GM21529 (cell line): Measurements from ENCODE around the gene ABHD6.
"Not testable (repeated sequence)": the region's sequence is repeated elsewhere in the genome, so short reads cannot be mapped to it uniquely, and the experiment has no call there.

Experiments used
- ATAC-seq: cut with Tn5 transposase; IDR thresholded peaks from one replicate; pipeline ENCODE4 v1.9.1; 2021; ENCODE audit not compliant: unreplicated experiment

The ABHD6 gene

DNA sequence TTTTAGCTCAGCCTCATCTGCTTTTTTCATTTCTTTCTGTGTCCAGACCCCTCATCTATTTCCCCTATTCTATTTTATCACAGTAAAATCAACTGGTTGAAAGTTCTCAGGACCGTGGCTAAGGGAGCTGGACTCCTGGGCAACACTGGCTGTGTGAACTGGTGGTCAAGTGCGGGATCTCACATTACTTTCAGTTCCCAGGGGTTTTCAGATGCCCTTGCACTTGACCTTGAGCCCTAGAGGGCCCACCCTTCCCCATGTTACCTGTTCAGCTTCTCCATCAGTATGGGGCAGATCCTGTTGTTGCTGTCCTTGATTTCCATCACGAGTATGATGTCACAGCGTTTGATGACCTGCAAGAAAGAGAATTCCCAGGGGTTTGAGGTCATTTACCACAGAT lies 29.6 kb upstream of the ABHD6 start:
- ATAC-seq: no peak

GRCh38 chr3:58209933-58210332 lies 27.7 kb upstream of the ABHD6 start:
- ATAC-seq: no peak

GRCh38 chr3:58210761-58211460 lies 26.7 kb upstream of the ABHD6 start, which contains the start of gene DNASE1L3:
DNASE1L3 (minus strand) TSS chr3:58210972; CDS start chr3:58210906, 66 bp downstream.
- ATAC-seq: no peak

GRCh38 chr3:58214484-58215316 lies 22.9 kb upstream of the ABHD6 start:
- ATAC-seq: peak; percentile 77

GRCh38 chr3:58215317-58216025 lies 22.1 kb upstream of the ABHD6 start:
- peak; percentile 4 for ATAC-seq

- ATAC-seq: no peak
Measured at GRCh38 chr3:58216496-58217195, 20.9 kb upstream of the ABHD6 start.

DNA sequence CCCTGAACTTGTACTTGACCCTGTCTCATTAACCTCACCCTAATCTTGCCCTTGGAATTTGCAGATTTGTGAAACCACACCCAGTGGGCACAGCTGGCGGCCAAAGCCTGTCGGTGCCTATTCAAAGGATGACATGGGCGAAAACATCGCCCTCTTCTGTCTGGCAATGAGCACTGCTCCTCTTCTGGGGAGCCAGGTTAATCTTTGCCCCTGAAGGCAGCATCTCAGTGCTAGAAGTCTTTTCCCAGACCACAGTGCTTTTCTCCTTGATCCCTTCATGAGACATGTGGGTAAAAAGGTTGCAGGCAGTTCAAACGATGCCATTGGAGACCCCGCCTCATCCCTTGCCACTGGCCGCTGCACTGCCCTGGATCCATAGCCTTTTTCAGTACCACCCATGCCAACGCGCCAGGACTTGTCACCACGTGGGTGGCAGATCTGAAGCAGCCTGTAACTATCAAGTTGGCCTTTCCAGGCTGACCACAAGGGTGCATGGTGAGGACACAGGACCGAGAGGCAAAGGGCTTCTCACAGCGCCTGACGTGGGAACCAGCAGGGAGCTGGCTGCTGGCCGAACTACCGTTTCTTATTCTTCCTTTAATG lies 20.3 kb upstream of the ABHD6 start:
- ATAC-seq: no peak

DNA sequence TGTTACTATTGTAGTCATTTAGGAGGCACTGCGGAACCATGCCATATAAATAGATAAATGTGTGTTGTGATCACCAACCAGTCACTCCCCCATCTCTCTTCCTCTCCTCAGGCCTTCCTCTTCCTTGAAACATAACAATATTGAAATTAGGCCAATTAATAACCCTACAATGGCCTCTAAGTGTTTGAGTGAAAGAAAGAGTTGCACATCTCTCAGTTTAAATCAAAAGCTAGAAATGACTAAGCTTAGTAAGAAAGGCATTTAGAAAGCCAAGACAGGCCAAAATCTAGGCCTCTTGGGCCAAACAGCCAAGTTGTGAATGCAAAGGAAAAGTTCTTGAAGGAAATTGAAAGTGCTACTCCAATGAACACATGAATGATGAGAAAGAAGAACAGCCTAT lies 18.7 kb upstream of the ABHD6 start:
- no peak for ATAC-seq

DNA sequence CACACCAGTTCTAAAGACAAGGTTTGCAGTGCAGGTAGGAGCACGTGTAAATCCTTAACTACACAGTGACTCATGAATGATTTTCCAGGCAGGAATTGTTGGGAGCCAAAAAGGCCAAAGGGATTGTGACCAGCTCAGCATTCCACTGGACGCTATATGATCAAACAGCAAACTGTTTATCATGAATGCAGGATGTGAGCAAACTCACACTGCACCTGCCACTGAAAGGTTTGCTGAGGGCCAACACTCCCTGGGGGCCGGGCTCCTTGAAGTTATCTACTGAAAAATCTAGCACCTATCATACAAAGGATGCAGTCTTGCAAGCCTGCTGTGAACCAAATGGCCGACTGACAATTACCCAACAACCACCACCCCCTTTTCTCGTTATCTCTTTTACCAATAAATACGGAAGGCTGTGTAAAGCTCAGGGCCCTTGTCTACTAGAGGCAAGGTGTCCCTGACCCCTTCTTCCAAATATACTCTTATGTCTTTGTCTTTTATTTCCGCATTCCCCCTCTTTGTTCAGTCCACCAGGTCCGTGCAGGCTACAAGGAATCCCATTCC lies 15.3 kb upstream of the ABHD6 start:
- ATAC-seq: no peak

DNA sequence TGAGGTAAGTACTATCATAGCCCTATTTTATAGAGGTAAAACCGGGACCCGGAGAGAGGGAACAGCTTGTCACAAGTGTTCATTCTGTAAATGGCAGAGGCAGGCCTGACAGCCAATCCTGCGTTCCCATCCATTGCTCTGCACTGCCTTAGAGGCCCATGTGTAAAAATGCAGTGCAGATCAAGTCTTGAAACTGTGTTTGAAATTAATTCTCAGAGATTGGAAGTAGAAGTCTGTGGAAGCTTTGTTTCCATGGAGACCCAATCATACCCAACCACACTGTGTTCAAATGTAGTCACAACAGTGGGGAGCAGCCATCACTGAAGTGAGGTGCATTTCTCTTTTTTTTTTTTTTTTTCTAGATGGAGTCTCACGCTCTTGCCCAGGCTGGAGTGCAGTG lies 13.7 kb upstream of the ABHD6 start:
- no peak for ATAC-seq

- ATAC-seq: not testable (repeated sequence)
Measured at GRCh38 chr3:58227933-58228332, 9.7 kb upstream of the ABHD6 start.

- no peak for ATAC-seq
Measured at GRCh38 chr3:58230876-58231552, 6.6 kb upstream of the ABHD6 start.

- ATAC-seq: no peak
Measured at GRCh38 chr3:58231666-58232065, 5.9 kb upstream of the ABHD6 start.

DNA sequence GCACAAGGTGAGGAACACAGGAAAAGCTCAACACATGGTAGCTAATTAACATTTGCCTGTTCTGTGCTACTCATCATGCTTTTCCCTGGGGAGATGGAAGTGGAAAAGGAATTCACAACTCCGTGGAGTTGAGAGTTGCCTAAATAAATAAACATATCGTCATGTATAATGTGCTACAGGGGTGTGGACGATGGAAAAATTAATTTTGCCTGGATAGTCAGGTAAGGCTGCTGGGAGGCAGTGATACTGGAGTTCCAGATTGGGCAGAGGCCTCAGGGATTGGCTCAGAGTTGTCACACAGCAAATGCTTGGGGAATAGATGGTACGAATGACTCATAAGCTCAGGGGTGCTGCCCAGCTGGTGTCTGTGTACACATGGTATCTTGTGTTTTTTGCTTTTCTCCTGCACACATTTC lies 3.1 kb upstream of the ABHD6 start:
- no peak for ATAC-seq

GRCh38 chr3:58235970-58236369 lies 1.6 kb upstream of the ABHD6 start:
- ATAC-seq: no peak

DNA sequence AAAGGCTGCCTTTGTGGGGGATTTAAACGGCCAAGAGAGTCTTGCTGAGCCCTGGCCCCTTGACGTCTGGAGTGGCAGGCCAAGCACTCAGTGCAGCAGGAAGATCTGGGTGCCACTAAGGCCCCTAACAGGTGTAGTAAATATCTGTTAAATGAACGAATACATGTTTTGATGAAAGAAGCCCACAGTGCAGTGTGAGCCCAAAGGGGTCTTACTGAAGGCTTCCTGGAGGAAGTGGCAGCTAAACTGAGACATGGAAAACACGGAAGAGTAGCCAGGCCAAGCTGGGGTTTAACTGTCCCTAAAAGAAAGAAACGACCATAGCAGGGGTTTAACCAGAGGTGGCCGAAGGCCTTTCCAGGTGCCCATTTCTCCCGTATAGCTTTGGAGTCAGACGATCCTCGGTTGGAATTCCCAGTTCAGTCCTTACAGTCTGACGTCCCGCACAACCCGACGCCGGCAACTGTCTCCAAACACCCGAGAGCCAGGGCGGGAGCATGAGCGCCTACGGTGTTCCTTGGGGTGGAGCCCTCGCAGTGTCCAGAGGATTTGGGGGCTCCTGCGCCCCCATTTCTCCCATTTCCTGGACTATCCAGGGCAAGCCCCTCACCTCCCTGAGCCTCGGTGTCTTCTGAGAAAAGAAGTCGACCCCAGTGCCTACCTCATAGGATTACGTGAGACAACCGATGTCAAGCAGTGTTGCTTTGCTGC lies 910 bp upstream of the ABHD6 start:
- no peak for ATAC-seq

DNA sequence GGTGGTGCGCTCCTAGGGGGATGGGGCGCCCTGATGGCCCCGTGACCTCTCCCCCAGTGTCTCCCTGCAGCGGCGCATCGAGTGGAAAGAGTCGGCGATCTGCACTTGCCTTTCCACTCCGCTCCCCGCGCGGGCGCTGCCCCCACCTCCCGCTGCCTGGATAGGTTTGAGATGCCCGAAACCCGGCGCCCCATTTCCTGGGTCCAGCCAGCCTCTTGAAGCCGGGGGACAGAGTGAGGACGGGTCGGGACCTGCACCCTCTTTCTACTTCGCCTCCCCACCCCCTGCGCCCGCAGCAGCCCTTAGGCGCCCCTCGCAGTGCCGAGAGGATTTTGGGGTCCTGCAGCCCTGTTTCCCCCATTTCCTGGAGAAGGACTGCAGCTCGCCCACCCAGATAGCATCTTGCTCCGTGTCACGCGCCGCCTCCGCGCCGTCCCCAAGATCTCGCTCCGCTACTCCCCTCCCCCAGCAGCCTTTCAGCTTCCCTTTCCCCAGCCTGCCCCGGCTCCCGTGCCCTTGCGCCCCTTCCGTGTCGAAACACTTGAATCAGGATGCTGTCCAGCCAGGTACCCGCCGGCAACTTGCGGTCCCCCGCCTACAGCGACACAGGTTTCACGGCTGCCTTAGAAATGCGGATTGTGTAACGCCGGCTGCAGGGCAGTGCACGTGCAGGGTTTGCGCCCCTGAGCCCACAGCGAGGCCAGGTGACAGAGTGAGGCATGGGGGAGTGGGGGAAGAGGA lies 519 bp downstream of the ABHD6 start:
- peak; percentile 33 for ATAC-seq

DNA sequence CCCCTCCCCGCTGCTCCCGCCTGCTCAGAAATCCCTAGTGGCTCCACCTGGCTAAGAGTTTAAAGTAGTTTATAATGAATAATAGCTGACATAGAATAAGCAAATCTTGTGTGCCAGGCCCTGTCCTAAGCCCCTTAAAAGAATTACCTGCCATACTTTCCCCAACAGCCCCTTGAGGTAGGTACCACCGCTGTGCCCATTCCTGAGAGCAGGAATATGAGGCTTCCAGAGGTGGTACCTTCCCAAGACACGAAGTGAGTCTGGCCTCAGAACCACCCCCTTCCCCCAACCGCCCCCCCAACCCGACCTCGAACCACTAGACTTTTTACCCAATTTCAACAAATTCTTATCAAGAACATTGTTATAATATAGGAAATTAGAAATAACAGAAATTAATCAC lies 1.2 kb downstream of the ABHD6 start:
- no peak for ATAC-seq
